HG02571 (cell line): ENCODE measurements around the gene KCNQ1.

Experiments used
- ATAC-seq: cut with Tn5 transposase; IDR thresholded peaks from one replicate; pipeline ENCODE4 v1.9.1; 2021; ENCODE audit warnings: mild to moderate bottlenecking, moderate library complexity; ENCODE audit not compliant: unreplicated experiment

The KCNQ1 gene

DNA sequence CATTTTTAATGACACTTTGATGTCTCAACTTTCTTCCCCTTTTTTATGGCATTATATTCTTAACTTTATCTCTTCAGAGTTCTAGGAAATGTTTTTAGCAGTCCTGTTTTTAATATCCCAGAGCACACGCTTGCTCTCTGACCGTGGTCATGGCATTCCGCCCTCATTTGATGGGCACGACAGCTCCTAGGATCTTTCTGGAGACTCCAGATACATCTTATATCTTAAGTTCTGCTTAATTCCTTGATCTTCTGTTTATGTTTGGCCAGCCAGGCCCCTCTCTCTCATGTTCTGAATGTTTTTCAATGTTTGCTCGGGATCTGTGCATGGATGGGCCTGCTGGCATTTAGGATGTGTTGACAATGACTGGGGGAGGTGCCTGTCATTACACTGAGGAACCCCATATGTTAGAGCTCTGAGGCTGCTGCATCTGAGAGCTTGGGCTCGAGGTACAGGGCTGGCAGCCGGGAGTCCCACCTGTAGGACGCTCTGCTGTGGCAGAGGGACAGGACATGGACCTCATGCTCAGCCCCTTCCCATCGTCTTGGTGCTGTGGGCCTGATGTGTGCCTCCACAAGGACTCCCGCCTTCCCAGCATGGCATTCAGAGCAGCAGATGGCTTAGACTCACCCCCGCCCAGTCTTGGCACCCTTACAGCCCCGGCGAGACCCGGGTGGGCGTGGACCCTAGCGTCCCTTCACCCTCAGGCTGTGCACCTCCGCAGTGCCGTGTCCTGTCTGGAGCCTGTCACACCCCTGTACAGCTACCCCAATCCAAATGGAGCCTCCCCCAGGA is 365.8 kb downstream of the KCNQ1 start:
- no peak for ATAC-seq

DNA sequence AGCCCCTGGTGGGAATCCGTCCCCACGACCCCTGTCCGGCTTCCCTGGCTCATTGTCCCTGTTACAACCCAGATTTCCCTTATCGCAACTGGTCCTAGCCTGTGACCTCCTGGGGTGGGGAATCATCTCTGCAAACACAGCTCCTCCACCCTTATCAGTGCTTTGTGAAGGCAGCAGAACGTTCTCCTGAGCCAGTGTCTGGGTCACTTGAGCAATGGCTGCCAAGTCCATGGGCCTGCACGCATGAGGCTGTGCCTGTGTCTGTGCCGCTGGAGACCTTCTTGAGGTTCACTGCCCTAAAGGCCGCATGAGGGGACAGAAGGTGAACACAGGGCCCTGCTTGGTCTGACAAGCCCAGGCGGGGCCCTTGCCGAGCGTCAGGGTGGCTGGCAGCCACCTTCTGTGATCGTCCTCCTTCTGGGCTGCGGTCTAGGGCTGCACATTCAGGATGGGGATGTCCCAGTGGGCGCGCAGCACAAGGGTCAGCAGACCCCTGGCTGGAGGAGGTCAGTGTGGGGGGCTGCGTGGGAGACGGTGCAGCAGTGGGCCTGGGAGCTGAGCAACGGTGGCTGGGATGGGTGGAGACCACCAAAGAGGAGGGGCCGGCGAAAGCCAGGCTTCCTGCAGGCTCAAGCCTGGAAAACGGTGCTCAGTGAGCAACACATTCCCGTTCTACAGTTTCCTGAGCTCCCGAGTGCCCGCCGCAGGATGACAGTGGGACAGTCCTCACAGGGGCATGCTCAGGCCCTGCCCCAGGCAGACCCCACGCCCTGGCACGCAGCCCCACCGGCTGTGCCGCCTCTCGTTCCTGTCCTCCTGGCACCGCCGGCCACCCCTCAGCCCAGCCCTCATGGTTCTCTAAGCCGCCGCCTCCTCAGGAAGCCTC is 366.6 kb downstream of the KCNQ1 start:
- ATAC-seq = no peak

DNA sequence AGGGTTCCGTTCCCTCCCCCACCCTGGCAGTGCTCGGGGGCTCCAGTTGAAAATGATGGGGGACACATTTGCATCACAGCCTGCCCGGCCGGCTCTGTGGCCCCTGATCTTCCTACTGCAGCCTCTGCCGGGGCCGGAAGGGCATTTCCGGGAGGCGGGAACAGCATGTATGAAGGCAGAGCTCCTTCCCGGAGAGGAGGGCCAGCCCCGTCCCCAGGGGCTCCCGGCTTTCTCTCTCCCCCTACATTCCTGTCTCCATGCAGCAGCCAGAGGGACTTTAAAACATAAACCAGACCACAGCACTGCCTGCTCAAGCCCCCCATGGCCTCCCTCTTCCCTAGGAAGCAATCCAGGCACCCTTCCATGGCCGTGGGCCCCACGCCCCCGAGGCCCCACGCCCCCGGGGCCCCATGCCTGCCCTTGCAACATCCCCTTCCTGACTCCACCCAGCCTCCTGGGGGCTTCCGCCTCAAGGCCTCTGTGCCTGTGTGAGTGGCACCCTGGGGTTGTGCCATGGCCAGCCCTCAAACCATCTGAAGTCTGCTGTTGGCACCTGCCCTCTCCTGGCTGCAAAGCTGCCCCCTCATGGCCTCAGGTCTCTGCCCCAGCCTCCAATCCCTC is 367.7 kb downstream of the KCNQ1 start:
- no peak for ATAC-seq

DNA sequence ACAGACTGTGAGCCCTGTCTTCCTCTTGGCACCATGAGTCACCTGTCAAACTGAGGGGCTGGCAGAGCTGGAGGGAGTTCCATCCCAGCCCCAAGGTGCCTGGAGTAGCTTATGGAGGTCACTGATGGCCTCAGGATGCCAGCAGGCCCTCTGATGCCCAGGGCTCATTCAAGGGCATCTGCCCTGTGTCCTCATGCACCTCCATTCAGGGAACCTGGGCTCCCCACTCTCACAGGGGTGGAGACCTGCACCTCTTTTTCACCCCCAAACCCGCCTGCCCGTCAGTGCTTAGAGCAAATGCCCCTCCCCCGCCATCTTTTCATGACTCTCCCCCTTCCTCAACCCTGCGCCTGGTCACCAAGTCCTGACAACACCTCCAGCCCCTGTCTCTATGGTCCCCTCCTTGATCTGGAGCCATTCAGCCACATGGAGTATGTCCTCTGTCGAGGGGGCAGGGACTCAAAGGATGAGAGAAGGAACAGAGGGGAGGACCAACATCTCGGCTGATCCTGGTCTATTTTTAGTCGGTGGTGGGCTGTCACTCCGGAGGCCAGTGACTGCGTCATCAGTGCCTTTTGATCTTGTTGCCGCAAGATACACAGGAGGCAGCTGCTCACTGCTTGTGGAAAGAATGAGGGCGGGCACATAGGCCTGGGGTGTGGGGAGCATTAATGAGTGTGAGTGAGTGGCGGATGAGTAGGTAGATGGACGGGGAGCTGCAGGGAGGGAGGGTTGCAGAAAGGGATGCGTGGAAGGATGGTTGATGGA is 368.5 kb downstream of the KCNQ1 start:
- ATAC-seq = no peak

DNA sequence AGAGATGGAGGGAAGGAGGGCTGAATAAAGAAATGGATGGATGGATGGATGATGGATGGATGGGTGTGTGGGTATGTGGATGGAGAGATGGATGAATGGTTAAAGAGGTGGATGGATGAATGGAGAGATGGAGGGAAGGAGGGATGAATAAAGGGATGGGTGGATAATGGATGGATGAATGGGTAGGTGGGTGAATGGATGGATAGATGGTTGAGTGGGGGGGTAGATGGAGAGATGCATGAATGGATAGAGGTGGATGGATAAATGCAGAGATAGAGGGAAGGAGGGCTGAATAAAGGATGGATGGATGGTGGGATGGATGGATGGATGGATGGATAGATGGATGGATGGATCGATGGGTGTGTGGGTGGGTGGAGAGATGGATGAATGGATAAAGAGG is 369.2 kb downstream of the KCNQ1 start:
- ATAC-seq = no peak

DNA sequence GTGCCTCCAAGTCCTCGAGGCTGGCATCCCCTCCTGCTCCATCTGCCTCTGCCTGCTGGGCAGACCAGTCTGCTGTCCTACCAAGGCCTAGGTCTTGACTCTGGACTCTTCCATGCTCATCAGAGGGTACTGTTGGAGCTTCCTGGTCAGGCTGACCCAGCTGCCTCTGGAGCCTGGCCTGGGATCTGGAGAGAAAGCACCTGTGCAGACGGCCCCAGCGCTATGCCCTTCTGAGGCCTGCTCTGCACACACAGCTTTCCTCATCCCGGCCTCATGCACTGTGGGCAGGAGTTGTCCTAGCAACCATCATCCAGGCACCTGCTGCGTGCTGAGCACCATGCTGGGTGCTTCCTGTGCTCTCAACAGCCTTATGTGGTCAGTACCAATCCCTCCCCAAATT is 369.9 kb downstream of the KCNQ1 start:
- no peak for ATAC-seq

DNA sequence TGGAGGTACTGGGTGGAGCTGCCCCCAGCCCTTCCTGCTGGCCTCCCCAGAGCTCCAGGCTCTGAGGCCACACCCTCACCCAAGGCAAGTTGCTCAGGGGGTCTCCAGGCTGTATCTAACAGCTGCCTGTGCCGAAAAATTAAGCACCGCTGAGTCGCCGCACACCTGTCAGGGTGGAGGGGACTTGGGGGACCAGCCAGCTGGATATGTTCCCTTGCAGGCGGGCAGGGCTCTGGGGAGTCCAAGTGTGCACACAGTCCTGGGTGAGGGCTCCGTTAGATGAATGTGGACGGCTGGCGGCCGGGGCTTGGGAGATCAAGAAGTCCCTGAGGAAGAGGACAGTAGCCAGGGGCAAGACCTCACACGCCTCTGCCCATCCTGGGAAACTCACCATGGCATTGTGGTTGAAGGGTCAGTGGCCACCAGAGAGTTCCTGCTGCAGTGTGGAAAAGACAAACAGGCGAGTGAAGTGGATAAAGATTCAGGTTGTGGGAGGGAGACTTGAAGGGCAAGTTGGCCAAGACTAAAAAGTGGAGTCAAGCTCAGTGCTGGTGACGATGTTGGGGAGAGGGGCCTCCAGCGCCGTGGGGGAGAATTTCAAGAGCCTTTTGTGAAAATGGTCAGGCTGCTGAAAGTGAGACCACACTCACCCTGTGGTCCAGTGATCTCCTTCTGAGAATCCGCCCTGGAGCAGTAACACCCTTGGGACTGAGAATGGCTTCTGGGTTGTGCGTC is 371.1 kb downstream of the KCNQ1 start:
- ATAC-seq = no peak

DNA sequence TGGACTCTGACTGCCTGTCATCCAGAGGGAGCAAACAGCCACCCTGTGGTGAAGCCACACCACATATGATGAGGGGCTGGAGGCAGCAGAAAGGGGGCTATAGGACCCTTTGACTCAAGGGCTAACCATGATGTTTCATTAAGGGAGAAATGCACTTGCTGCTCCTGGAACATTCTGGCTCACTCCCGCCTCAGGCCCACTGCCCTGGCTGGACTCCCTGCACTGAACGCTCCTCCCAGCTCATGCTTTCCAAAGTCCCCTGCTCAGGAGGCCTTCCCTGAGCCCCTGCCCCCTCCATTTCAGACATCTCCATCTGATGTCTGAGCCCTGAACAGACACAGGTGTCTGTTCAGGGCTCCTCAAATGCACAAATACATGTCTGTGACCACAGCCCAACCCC is 371.7 kb downstream of the KCNQ1 start:
- ATAC-seq = no peak

DNA sequence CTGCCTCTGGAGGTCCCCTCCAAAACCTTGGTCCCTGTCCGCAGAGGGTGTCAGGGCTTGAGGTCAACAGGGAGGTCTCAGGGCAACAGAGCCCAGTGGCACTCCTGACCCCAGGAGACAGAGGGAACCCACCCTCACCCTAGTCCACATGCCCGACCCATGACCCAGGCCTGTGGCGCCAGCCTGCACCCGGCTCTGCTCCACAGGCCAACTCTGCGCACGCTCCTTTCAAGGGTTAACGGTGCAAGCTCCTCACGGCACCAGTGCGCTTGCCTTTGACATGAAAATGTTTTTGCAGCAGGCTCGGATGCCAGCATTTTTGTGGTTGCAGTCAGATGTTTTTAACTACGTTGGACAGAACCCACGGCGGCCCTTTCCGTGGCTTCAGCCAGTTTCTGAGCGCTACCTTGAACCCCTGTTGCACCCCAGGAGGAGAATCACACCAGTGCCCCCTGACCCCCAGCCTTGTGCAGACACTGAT is 372.2 kb downstream of the KCNQ1 start:
- ATAC-seq = no peak

DNA sequence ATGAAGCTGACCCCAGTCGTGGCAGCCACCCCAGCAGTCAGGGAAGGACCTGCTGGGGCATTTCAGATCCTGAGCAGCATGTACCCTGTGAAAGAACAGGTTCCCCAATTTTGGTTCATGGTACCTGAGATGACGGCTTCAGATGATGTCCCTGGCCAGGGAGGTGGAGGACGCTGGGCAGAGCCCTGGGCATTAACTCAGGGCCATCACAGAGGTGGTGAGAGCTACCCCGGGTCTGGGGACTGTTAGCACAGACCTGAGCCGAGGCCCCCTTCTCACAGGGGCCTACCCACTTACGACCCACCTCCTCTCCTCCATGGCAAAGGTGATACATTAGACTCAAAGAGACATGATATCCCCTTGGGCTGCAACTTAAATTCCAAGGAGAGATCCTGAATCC is 372.6 kb downstream of the KCNQ1 start:
- ATAC-seq = no peak

DNA sequence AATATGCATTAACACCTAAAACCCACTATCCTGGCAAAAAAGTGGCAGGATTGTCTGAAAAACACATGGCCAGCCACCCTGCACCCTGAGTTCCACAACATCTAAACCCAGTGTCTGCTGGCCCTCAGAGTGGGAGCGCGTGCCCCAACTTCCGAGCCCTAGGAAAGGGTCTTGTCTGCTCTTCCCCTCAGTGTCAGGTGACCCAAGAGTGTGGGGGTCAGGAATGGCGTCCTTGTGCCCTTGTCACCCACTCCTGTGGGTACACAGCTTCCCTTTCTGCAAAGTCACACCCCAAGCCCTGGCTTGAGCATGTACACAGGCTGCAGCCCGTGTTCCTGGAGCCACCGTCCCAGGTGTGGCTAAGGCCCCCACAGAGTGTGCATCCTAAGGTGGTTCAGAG is 373.2 kb downstream of the KCNQ1 start:
- ATAC-seq = no peak

DNA sequence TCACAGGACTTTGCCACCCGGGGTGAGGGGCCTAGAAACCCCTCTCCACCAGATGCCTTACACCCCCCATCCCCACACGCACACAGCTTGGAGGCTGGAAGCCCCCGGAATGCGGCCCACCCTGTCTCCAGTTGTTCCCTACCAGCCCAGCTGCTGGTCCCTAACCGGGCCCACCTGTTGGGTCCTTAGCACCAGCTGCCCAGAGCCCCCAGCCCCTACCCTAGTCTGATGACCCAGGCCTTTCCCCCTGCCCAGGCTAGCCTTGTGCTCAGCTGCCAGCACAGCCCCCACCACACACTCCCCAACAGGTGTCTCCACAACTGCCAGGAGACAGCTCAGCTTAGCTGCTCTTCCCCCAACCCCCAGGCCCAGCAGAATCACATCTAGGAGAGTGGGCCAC is 373.7 kb downstream of the KCNQ1 start:
- no peak for ATAC-seq

DNA sequence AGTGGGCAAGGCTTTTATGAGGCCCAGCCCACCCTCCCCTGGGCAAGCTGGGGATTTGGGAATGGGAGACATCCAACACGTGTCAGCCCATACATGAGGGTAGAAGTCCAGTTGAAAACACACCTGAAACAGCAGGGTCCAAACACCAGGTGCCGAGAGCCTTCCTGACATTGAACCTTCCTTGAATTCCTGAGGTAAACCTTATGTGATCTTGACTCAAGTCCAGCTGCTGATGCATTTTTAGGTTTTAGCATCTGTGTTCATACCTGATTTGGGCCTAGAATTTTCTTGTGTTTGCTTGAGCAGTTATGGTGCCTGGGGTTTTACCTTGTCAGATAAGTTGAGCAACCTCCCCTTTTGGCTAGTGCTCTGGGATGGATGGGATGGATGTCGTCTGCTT is 374.5 kb downstream of the KCNQ1 start:
- no peak for ATAC-seq

DNA sequence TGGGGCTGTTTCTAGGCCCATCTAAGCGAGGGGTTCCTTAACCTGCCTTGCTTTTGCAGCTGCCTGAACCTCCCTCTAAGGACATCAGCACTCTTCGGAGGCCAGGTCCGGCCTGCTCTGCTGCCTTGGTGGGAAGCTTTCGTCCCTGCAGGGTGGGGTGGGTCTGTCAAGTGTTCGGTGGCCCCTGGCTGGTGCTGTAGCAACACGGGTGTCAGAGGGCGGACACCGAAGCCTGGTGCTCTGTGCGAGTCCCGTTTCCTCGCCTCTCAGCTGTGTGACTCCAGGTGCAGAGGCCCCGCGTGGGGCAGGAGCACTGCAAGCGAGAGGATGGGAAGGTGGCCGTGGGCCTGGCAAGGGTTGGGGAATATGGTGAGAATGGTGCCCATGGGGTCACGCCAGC is 376.2 kb downstream of the KCNQ1 start:
- no peak for ATAC-seq

DNA sequence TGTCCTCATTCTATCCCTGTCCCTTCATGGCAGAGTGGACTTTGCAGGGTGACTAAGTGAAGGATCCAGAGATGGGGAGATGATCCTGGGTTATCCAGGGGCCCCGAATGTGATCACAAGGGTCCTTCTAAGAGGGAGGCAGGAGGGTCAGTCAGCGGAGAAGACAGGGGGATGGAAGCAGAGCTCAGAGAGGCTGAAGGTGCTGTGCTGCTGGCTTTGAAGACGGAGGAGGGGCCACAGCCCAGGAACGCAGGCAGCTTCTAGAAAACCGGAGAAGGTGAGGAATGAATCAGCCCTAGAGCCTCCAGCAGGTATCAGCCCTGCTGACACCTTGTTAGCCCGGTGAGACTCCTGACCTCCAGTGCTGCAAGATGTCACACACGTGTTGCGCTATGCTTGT is 377.1 kb downstream of the KCNQ1 start:
- no peak for ATAC-seq

DNA sequence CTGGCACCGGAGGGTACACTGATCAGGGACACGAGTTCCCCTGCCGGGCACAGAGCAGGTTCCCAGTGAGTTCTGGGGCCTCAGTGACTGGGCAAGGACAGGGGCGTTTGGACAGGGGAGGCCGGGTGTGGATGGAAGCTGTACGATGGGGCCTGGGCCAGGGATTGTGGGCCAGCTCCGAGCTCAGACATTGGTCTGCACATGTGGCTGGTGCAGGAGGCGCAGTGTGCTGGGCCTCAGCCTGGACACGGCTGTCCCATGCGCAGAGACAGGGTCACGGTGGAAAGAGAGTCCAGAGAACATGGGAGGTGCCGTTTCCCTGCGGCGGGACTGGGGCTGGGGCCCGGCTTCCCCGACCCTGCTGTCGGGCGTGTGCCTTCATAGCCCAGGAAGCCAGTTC is 380.0 kb downstream of the KCNQ1 start:
- ATAC-seq = no peak

DNA sequence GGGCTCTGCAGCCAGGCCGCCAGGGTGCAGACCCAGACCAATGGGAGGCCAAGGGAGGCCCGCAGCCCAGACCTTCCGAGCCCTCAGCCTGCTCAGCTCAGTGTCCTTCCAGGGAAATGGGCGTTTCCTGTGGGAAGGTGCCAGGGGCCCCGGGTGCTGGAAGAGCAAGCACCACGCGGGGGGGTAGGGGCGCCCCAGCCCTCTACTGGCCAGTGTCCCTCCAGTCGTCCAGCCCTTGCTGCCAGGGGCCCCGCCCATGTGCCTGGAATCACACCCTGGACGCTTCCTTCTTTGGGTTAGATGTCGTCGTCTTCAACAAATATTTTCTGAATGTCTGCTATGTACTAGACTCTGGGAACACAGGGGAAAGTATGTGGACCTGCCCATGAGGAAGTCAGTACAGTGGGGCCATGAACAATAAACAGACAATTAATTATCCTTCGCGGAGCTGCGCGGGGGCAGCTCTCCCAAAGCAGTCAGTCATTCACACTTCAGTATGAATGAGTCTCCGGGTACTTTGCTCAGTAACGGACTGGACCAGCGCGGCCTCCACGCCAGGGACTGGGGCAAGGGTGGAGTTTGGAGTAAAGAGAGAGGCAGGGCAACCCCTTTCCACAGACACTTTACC is 380.6 kb downstream of the KCNQ1 start:
- ATAC-seq = no peak

DNA sequence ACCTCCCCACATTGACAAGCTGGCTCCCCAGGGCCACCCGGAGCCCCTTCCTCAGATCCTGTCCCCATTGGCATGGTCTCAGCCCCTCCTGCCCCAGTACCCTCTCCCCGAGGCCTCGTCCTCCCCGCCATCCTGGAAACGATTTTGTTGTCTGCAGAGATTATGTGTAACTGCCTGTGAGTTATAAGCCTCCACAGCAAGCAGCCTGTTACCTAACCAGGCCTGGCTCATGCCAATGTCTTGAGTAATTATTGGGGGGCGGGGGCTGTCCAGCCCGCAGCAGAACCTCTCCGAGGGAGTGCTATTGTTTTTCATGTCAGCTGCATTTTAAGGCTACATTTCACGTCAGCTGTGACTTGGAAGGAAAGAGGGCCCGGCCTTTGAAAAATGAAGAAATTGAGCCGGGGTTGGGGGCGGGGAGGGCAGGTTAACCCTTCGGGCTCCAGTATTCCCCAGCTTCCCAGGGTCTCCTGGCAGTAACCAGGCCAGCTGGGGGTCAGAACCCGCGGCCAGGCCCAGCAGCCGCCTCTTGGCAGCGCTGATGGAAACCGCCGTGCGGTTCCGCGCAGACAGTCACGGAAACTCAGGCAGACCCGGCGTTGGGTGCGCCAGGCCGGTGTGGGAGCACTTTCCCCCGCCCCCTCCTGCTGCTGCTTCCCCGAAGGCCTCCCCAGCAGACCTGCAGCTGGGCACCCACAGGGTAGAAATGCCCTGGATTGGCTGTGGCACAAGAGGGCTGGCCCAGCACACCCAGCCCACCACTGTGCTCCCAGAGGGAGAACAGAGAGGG is 381.3 kb downstream of the KCNQ1 start:
- no peak for ATAC-seq

DNA sequence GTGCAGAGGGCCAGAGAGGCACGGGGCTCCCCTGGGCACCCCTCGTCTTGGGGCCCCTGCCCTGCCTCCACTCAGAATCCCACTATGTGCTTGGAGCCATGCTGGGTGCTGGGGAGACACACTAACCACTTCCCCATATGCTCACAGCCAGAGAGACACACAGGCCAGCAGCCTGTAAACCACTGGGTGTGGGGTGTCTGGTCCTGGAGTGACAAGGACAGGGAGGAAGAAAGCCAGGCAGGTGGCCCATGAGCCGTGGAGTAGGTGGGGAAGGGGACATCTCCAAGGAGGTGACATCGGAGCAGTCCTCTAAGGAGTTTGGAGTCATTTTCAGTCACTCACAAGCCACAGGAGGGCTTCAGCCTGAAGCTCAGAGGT is 381.9 kb downstream of the KCNQ1 start:
- no peak for ATAC-seq
